ENCODE data around the gene FSHR. TPM values are rescaled to one million over a fixed set of nuclear protein-coding genes. Genes with fewer than 3 reads are reported as not detected.

FSHR gene
- polyA plus RNA-seq, 1 donor: not detected

- Histone ChIP-seq H3K27me3 (ENCODE audit: control insufficient read depth, insufficient read depth, low read length) (no peaks in the 10 kb centered on the region), H3K9me3 (ENCODE audit: control insufficient read depth, low read depth, low read length) (no peaks in the 10 kb centered on the region), H3K4me3 (ENCODE audit: low read length) (no peak overlapping the region), H3K27ac (ENCODE audit: low read length) (no peak overlapping the region), H3K4me1 (ENCODE audit: control insufficient read depth, insufficient read depth, low read length) (no peaks in the 10 kb centered on the region), H3K36me3 (ENCODE audit: control insufficient read depth, insufficient read depth, low read length) (no peaks in the 10 kb centered on the region)
- DNase-seq: no peak
Observed at GRCh38 chr2:49167131-49167530, 12.8 kb upstream of the FSHR start.

GRCh38 chr2:49165662-49166061 lies 11.3 kb upstream of the FSHR start:
- no peaks in the 10 kb centered on the region for H3K4me1 ChIP-seq (ENCODE audit: control insufficient read depth, insufficient read depth, low read length)
- WGBS (ENCODE audit: insufficient coverage, low lambda C conversion rate): no CpG with 5 or more reads among the region's 3 CpGs
- H3K9me3 ChIP-seq (ENCODE audit: control insufficient read depth, low read depth, low read length): no peaks in the 10 kb centered on the region
- H3K27ac ChIP-seq (ENCODE audit: low read length): no peak overlapping the region
- H3K36me3 ChIP-seq (ENCODE audit: control insufficient read depth, insufficient read depth, low read length): no peaks in the 10 kb centered on the region
- H3K4me3 ChIP-seq (ENCODE audit: low read length): no peak overlapping the region
- H3K27me3 ChIP-seq (ENCODE audit: control insufficient read depth, insufficient read depth, low read length): no peaks in the 10 kb centered on the region
- no peak for DNase-seq

GRCh38 chr2:49164729-49165128 lies 10.4 kb upstream of the FSHR start:
- WGBS (ENCODE audit: insufficient coverage, low lambda C conversion rate): 92% methylated on average over 1 of the region's 1 CpG

GRCh38 chr2:49162151-49162550 lies 7.8 kb upstream of the FSHR start:
- no peak for DNase-seq
- H3K27ac ChIP-seq (ENCODE audit: low read length): no peak overlapping the region
- no peak overlapping the region for H3K4me3 ChIP-seq (ENCODE audit: low read length)
- H3K4me1 ChIP-seq (ENCODE audit: control insufficient read depth, insufficient read depth, low read length): no peaks in the 10 kb centered on the region
- no CpG with 5 or more reads among the region's 1 CpG for WGBS (ENCODE audit: insufficient coverage, low lambda C conversion rate)
- no peaks in the 10 kb centered on the region for H3K27me3 ChIP-seq (ENCODE audit: control insufficient read depth, insufficient read depth, low read length)
- H3K9me3 ChIP-seq (ENCODE audit: control insufficient read depth, low read depth, low read length): no peaks in the 10 kb centered on the region
- H3K36me3 ChIP-seq (ENCODE audit: control insufficient read depth, insufficient read depth, low read length): no peaks in the 10 kb centered on the region

More at GRCh38 chr2:49164729-49165128, 10.4 kb upstream of the FSHR start:
- Histone ChIP-seq H3K4me3 (ENCODE audit: low read length) (no peak overlapping the region), H3K9me3 (ENCODE audit: control insufficient read depth, low read depth, low read length) (no peaks in the 10 kb centered on the region), H3K36me3 (ENCODE audit: control insufficient read depth, insufficient read depth, low read length) (no peaks in the 10 kb centered on the region), H3K4me1 (ENCODE audit: control insufficient read depth, insufficient read depth, low read length) (no peaks in the 10 kb centered on the region), H3K27ac (ENCODE audit: low read length) (no peak overlapping the region), H3K27me3 (ENCODE audit: control insufficient read depth, insufficient read depth, low read length) (no peaks in the 10 kb centered on the region)
- DNase-seq: no peak

GRCh38 chr2:49154891-49155290 lies 576 bp upstream of the FSHR start:
- no peak overlapping the region for H3K4me3 ChIP-seq (ENCODE audit: low read length)
- H3K4me1 ChIP-seq (ENCODE audit: control insufficient read depth, insufficient read depth, low read length): no peaks in the 10 kb centered on the region
- DNase-seq: no peak
- no peak overlapping the region for H3K27ac ChIP-seq (ENCODE audit: low read length)
- WGBS (ENCODE audit: insufficient coverage, low lambda C conversion rate): 23% methylated on average over 2 of the region's 7 CpGs
- no peaks in the 10 kb centered on the region for H3K36me3 ChIP-seq (ENCODE audit: control insufficient read depth, insufficient read depth, low read length)
- no peaks in the 10 kb centered on the region for H3K9me3 ChIP-seq (ENCODE audit: control insufficient read depth, low read depth, low read length)
- H3K27me3 ChIP-seq (ENCODE audit: control insufficient read depth, insufficient read depth, low read length): no peaks in the 10 kb centered on the region

GRCh38 chr2:49153252-49153651 lies 1.1 kb downstream of the FSHR start:
- WGBS (ENCODE audit: insufficient coverage, low lambda C conversion rate): no CpG with 5 or more reads among the region's 2 CpGs
- Histone ChIP-seq H3K9me3 (ENCODE audit: control insufficient read depth, low read depth, low read length) (no peaks in the 10 kb centered on the region), H3K27ac (ENCODE audit: low read length) (no peak overlapping the region), H3K4me3 (ENCODE audit: low read length) (no peak overlapping the region), H3K36me3 (ENCODE audit: control insufficient read depth, insufficient read depth, low read length) (no peaks in the 10 kb centered on the region), H3K27me3 (ENCODE audit: control insufficient read depth, insufficient read depth, low read length) (no peaks in the 10 kb centered on the region), H3K4me1 (ENCODE audit: control insufficient read depth, insufficient read depth, low read length) (no peaks in the 10 kb centered on the region)
- no peak for DNase-seq

GRCh38 chr2:49152824-49153223 lies 1.5 kb downstream of the FSHR start:
- DNase-seq: no peak
- no peaks in the 10 kb centered on the region for H3K9me3 ChIP-seq (ENCODE audit: control insufficient read depth, low read depth, low read length)
- H3K27me3 ChIP-seq (ENCODE audit: control insufficient read depth, insufficient read depth, low read length): no peaks in the 10 kb centered on the region
- no peak overlapping the region for H3K4me3 ChIP-seq (ENCODE audit: low read length)
- H3K27ac ChIP-seq (ENCODE audit: low read length): no peak overlapping the region
- H3K4me1 ChIP-seq (ENCODE audit: control insufficient read depth, insufficient read depth, low read length): no peaks in the 10 kb centered on the region
- H3K36me3 ChIP-seq (ENCODE audit: control insufficient read depth, insufficient read depth, low read length): no peaks in the 10 kb centered on the region

- Histone ChIP-seq H3K9me3 (ENCODE audit: control insufficient read depth, low read depth, low read length) (no peaks in the 10 kb centered on the region), H3K27me3 (ENCODE audit: control insufficient read depth, insufficient read depth, low read length) (no peaks in the 10 kb centered on the region), H3K4me3 (ENCODE audit: low read length) (no peak overlapping the region), H3K27ac (ENCODE audit: low read length) (no peak overlapping the region), H3K4me1 (ENCODE audit: control insufficient read depth, insufficient read depth, low read length) (no peaks in the 10 kb centered on the region), H3K36me3 (ENCODE audit: control insufficient read depth, insufficient read depth, low read length) (no peaks in the 10 kb centered on the region)
- no peak for DNase-seq
- WGBS (ENCODE audit: insufficient coverage, low lambda C conversion rate): 70% methylated on average over 1 of the region's 3 CpGs
Observed at GRCh38 chr2:49146401-49146800, 7.9 kb downstream of the FSHR start.

GRCh38 chr2:49131801-49132200 lies 22.5 kb downstream of the FSHR start:
- H3K36me3 ChIP-seq (ENCODE audit: control insufficient read depth, insufficient read depth, low read length): no peaks in the 10 kb centered on the region
- no peak overlapping the region for H3K27ac ChIP-seq (ENCODE audit: low read length)
- no peak for DNase-seq
- no peak overlapping the region for H3K4me3 ChIP-seq (ENCODE audit: low read length)
- H3K4me1 ChIP-seq (ENCODE audit: control insufficient read depth, insufficient read depth, low read length): no peaks in the 10 kb centered on the region
- no CpG with 5 or more reads among the region's 1 CpG for WGBS (ENCODE audit: insufficient coverage, low lambda C conversion rate)
- H3K9me3 ChIP-seq (ENCODE audit: control insufficient read depth, low read depth, low read length): no peaks in the 10 kb centered on the region
- H3K27me3 ChIP-seq (ENCODE audit: control insufficient read depth, insufficient read depth, low read length): no peaks in the 10 kb centered on the region

- no peaks in the 10 kb centered on the region for H3K9me3 ChIP-seq (ENCODE audit: control insufficient read depth, low read depth, low read length)
- no peak for DNase-seq
- no peaks in the 10 kb centered on the region for H3K27me3 ChIP-seq (ENCODE audit: control insufficient read depth, insufficient read depth, low read length)
- H3K36me3 ChIP-seq (ENCODE audit: control insufficient read depth, insufficient read depth, low read length): no peaks in the 10 kb centered on the region
- no peaks in the 10 kb centered on the region for H3K4me1 ChIP-seq (ENCODE audit: control insufficient read depth, insufficient read depth, low read length)
- WGBS (ENCODE audit: insufficient coverage, low lambda C conversion rate): no CpG with 5 or more reads among the region's 1 CpG
- no peak overlapping the region for H3K27ac ChIP-seq (ENCODE audit: low read length)
- H3K4me3 ChIP-seq (ENCODE audit: low read length): no peak overlapping the region
Observed at GRCh38 chr2:49129034-49129433, 25.3 kb downstream of the FSHR start.

- H3K27ac ChIP-seq (ENCODE audit: low read length): no peak overlapping the region
- no peaks in the 10 kb centered on the region for H3K4me1 ChIP-seq (ENCODE audit: control insufficient read depth, insufficient read depth, low read length)
- no peak for DNase-seq
- no peaks in the 10 kb centered on the region for H3K36me3 ChIP-seq (ENCODE audit: control insufficient read depth, insufficient read depth, low read length)
- H3K27me3 ChIP-seq (ENCODE audit: control insufficient read depth, insufficient read depth, low read length): no peaks in the 10 kb centered on the region
- no peak overlapping the region for H3K4me3 ChIP-seq (ENCODE audit: low read length)
- 0% methylated on average over 1 of the region's 1 CpG for WGBS (ENCODE audit: insufficient coverage, low lambda C conversion rate)
- no peaks in the 10 kb centered on the region for H3K9me3 ChIP-seq (ENCODE audit: control insufficient read depth, low read depth, low read length)
Observed at GRCh38 chr2:49123600-49123999, 30.7 kb downstream of the FSHR start.
